ENCODE results near the gene RFX1. TPM values are rescaled to one million over a fixed set of nuclear protein-coding genes. Genes with fewer than 3 reads are reported as not detected.
A peak's percentile ranks its signal among the peaks of the same experiment; 100 is the strongest.
"Not testable (repeated sequence)": the region's sequence is repeated elsewhere in the genome, so short reads cannot be mapped to it uniquely, and the experiment has no call there.

Gene RFX1
- total RNA-seq, 1 experiment from 2014 or later = 4.4 TPM

GRCh38 chr19:13981467-13981866, 24.7 kb downstream of the RFX1 start:
- Histone ChIP-seq H3K4me3 (no peak overlapping the region), H3K36me3 (no peaks in the 10 kb centered on the region), H3K4me1 (peaks cover 6% of the 10 kb centered on the region), H3K27me3 (no peaks in the 10 kb centered on the region), H3K9me3 (replicated peaks) (no peaks in the 10 kb centered on the region), H3K27ac (no peak overlapping the region)
- DNase-seq = no peak

- no peak overlapping the region for H3K4me3 ChIP-seq
- H3K27ac ChIP-seq = no peak overlapping the region
- DNase-seq = no peak
- no peaks in the 10 kb centered on the region for H3K9me3 ChIP-seq (replicated peaks)
- H3K36me3 ChIP-seq = no peaks in the 10 kb centered on the region
- H3K27me3 ChIP-seq = no peaks in the 10 kb centered on the region
- H3K4me1 ChIP-seq = peaks cover 1% of the 10 kb centered on the region
Observed at GRCh38 chr19:13981021-13981420, 25.1 kb downstream of the RFX1 start.

- no peaks in the 10 kb centered on the region for H3K27me3 ChIP-seq
- no peaks in the 10 kb centered on the region for H3K36me3 ChIP-seq
- H3K27ac ChIP-seq = no peak overlapping the region
- no peaks in the 10 kb centered on the region for H3K9me3 ChIP-seq (replicated peaks)
- H3K4me3 ChIP-seq = no peak overlapping the region
- no peak for DNase-seq
- no peaks in the 10 kb centered on the region for H3K4me1 ChIP-seq
Observed at GRCh38 chr19:13980340-13980739, 25.8 kb downstream of the RFX1 start.

- Histone ChIP-seq H3K9me3 (replicated peaks) (no peaks in the 10 kb centered on the region), H3K27ac (no peak overlapping the region), H3K36me3 (no peaks in the 10 kb centered on the region), H3K27me3 (no peaks in the 10 kb centered on the region), H3K4me1 (no peaks in the 10 kb centered on the region), H3K4me3 (no peak overlapping the region)
- DNase-seq = no peak
Observed at GRCh38 chr19:13979686-13980085, 26.4 kb downstream of the RFX1 start.

GRCh38 chr19:13979244-13979615, 26.9 kb downstream of the RFX1 start:
- Histone ChIP-seq H3K9me3 (replicated peaks) (no peaks in the 10 kb centered on the region), H3K4me3 (no peak overlapping the region), H3K36me3 (no peaks in the 10 kb centered on the region), H3K27ac (no peak overlapping the region), H3K27me3 (no peaks in the 10 kb centered on the region), H3K4me1 (no peaks in the 10 kb centered on the region)
- DNase-seq = no peak

GRCh38 chr19:13978351-13979243, 27.5 kb downstream of the RFX1 start:
- no peaks in the 10 kb centered on the region for H3K36me3 ChIP-seq
- no peak overlapping the region for H3K27ac ChIP-seq
- peak; percentile 34 to 44 for DNase-seq
- no peaks in the 10 kb centered on the region for H3K9me3 ChIP-seq (replicated peaks)
- no peaks in the 10 kb centered on the region for H3K4me1 ChIP-seq
- no peak overlapping the region for H3K4me3 ChIP-seq
- no peaks in the 10 kb centered on the region for H3K27me3 ChIP-seq

GRCh38 chr19:13977803-13978202, 28.3 kb downstream of the RFX1 start:
- Histone ChIP-seq H3K9me3 (replicated peaks) (no peaks in the 10 kb centered on the region), H3K4me3 (no peak overlapping the region), H3K4me1 (no peaks in the 10 kb centered on the region), H3K27me3 (no peaks in the 10 kb centered on the region), H3K36me3 (no peaks in the 10 kb centered on the region), H3K27ac (no peak overlapping the region)
- DNase-seq = no peak

- DNase-seq = no peak
- no peaks in the 10 kb centered on the region for H3K27me3 ChIP-seq
- no peaks in the 10 kb centered on the region for H3K9me3 ChIP-seq (replicated peaks)
- no peak overlapping the region for H3K27ac ChIP-seq
- no peaks in the 10 kb centered on the region for H3K4me1 ChIP-seq
- H3K4me3 ChIP-seq = no peak overlapping the region
- peaks cover 3% of the 10 kb centered on the region; the same call in 1 of the 2 replicates for H3K36me3 ChIP-seq
Observed at GRCh38 chr19:13976446-13976845, 29.7 kb downstream of the RFX1 start.

- DNase-seq = no peak
- Histone ChIP-seq H3K27ac (no peak overlapping the region), H3K27me3 (no peaks in the 10 kb centered on the region), H3K9me3 (replicated peaks) (no peaks in the 10 kb centered on the region), H3K36me3 (peaks cover 3% of the 10 kb centered on the region; the same call in 1 of the 2 replicates), H3K4me1 (no peaks in the 10 kb centered on the region), H3K4me3 (no peak overlapping the region)
Observed at GRCh38 chr19:13975870-13976269, 30.2 kb downstream of the RFX1 start.

GRCh38 chr19:13974073-13974472, 32.0 kb downstream of the RFX1 start:
- no peak overlapping the region for H3K4me3 ChIP-seq
- no peaks in the 10 kb centered on the region for H3K9me3 ChIP-seq (replicated peaks)
- H3K27ac ChIP-seq = no peak overlapping the region
- no peaks in the 10 kb centered on the region for H3K4me1 ChIP-seq
- H3K27me3 ChIP-seq = no peaks in the 10 kb centered on the region
- peak in 1 of 2 experiments; percentile 58 for DNase-seq
- peaks cover 6% of the 10 kb centered on the region; the same call in 1 of the 2 replicates for H3K36me3 ChIP-seq

GRCh38 chr19:13973479-13973878, 32.6 kb downstream of the RFX1 start:
- H3K4me1 ChIP-seq; H3K36me3 ChIP-seq; H3K27me3 ChIP-seq; H3K27ac ChIP-seq; DNase-seq; H3K4me3 ChIP-seq; H3K9me3 ChIP-seq (replicated peaks): not testable (repeated sequence)

GRCh38 chr19:13972368-13973155, 33.6 kb downstream of the RFX1 start:
- no peaks in the 10 kb centered on the region for H3K27me3 ChIP-seq
- H3K9me3 ChIP-seq (replicated peaks) = no peaks in the 10 kb centered on the region
- no peak overlapping the region for H3K4me3 ChIP-seq
- no peaks in the 10 kb centered on the region for H3K4me1 ChIP-seq
- H3K27ac ChIP-seq = no peak overlapping the region
- H3K36me3 ChIP-seq = peaks cover 11% of the 10 kb centered on the region
- DNase-seq = no peak

- H3K4me1 ChIP-seq; H3K4me3 ChIP-seq; H3K9me3 ChIP-seq (replicated peaks); DNase-seq; H3K27ac ChIP-seq; H3K27me3 ChIP-seq: not testable (repeated sequence)
- H3K36me3 ChIP-seq = peaks cover 12% of the 10 kb centered on the region
Observed at GRCh38 chr19:13971868-13972267, 34.3 kb downstream of the RFX1 start.

- Histone ChIP-seq H3K36me3 (peaks cover 16% of the 10 kb centered on the region), H3K4me1 (no peaks in the 10 kb centered on the region), H3K4me3 (no peak overlapping the region), H3K27ac (no peak overlapping the region), H3K9me3 (replicated peaks) (no peaks in the 10 kb centered on the region), H3K27me3 (no peaks in the 10 kb centered on the region)
- no peak for DNase-seq
Observed at GRCh38 chr19:13969897-13970296, 36.2 kb downstream of the RFX1 start.

- peaks cover 16% of the 10 kb centered on the region for H3K36me3 ChIP-seq
- no peak for DNase-seq
- H3K27ac ChIP-seq = no peak overlapping the region
- no peaks in the 10 kb centered on the region for H3K4me1 ChIP-seq
- no peaks in the 10 kb centered on the region for H3K9me3 ChIP-seq (replicated peaks)
- no peaks in the 10 kb centered on the region for H3K27me3 ChIP-seq
- no peak overlapping the region for H3K4me3 ChIP-seq
Observed at GRCh38 chr19:13968999-13969398, 37.1 kb downstream of the RFX1 start.
